Rectal smooth muscle tissue (tissue), 1 donor: ENCODE data around the gene CFAP206.

Source experiments
- H3K27ac ChIP-seq: one replicate; pipeline ENCODE4 v1.7.0; 2013; ENCODE audit warnings: low read depth, low read length, inconsistent platforms
- H3K27me3 ChIP-seq: one replicate; pipeline ENCODE4 v1.7.0; 2013; ENCODE audit warnings: low read length; ENCODE audit not compliant: control insufficient read depth, insufficient read depth
- H3K36me3 ChIP-seq: one replicate; pipeline ENCODE4 v1.7.0; 2013; ENCODE audit warnings: low read length; ENCODE audit not compliant: control insufficient read depth, insufficient read depth
- H3K4me1 ChIP-seq: one replicate; pipeline ENCODE4 v1.7.0; 2013; ENCODE audit warnings: low read length; ENCODE audit not compliant: control insufficient read depth, insufficient read depth
- H3K4me3 ChIP-seq: one replicate; pipeline ENCODE4 v1.7.0; 2013; ENCODE audit warnings: low read length
- H3K9ac ChIP-seq: one replicate; pipeline ENCODE4 v1.7.0; 2013; ENCODE audit warnings: low read length

CFAP206 gene

GRCh38 chr6:87407901-87408720 is at the start of gene CFAP206:
Gene CFAP206 (plus strand): TSS chr6:87407972. CDS start chr6:87409840, 1,868 bp downstream.
- peak within 1 kb of the TSS; percentile 72 for H3K27ac ChIP-seq
- H3K9ac ChIP-seq, result peak within 1 kb of the TSS; percentile 56

GRCh38 chr6:87364602-87365252 is 43.0 kb upstream of the CFAP206 start:
- Histone ChIP-seq H3K27ac (no peak overlapping the region), H3K4me1 (no peaks in the 10 kb centered on the region), H3K4me3 (no peak overlapping the region), H3K9ac (peak overlapping the region; percentile 21), H3K27me3 (no peaks in the 10 kb centered on the region), H3K36me3 (no peaks in the 10 kb centered on the region)

More at GRCh38 chr6:87407901-87408720, at the start of gene CFAP206:
- Histone ChIP-seq H3K36me3 (no peaks in the 10 kb centered on the region), H3K4me1 (peaks cover 2% of the 10 kb centered on the region), H3K27me3 (no peaks in the 10 kb centered on the region), H3K4me3 (peak within 1 kb of the TSS; percentile 95)

DNA sequence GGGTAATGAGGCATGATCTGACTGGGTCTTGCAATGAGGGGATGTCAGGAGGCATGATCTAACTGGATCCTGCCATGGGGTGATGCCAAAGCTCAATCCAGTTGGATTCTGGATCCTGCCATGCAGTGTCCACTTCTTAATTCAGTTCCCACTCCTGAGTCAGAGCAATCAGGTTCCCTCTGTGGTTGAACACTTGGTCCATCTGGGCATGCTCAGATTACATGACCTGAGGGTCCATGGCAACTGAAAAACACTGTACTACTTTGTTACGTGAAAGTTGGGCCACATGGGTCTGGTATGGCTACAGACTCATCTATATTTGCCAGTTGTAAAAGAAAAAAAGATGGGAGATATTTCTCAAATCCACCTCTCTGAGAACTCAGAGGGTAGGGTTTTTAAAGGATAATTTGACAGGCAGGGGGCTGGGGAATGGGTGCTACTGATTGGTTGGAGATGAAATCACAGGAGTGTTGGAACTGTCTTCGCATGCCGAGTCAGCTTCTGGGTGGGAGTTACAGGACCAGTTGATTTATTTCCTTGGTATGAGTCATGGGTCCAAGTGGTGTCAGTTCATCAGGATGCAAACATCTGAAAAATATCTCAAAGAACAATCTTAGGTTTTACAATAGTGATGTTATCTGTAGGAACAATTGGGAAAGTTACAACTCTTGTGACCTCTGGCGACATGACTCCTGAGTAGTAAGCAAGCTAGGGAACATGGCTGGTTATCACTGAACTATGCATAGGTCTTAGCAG is 41.5 kb upstream of the CFAP206 start:
- H3K27me3 ChIP-seq, result no peaks in the 10 kb centered on the region
- no peak overlapping the region for H3K9ac ChIP-seq
- no peak overlapping the region for H3K27ac ChIP-seq
- H3K4me1 ChIP-seq, result no peaks in the 10 kb centered on the region
- no peak overlapping the region for H3K4me3 ChIP-seq
- no peaks in the 10 kb centered on the region for H3K36me3 ChIP-seq

DNA sequence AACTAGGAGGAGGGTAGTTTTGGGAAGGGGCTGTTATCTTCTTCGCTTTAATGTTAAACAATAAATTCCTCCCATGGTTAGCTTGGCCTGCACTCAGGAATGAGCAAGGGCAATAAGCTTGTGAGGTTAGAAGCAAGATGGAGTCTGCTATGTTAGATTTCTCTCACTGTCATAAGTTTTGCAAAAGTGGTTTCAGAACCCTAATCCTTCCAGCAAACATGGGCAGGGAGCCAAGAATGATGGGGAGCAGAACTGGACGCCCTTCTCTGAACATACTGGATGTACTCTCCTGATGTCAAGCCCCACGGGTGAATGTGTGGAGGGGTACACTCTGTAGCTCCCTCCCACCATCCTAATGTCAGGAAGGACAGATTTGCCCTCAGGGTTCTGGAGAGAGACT is 40.9 kb upstream of the CFAP206 start:
- Histone ChIP-seq H3K4me3 (no peak overlapping the region), H3K27me3 (no peaks in the 10 kb centered on the region), H3K9ac (no peak overlapping the region), H3K36me3 (no peaks in the 10 kb centered on the region), H3K4me1 (no peaks in the 10 kb centered on the region), H3K27ac (no peak overlapping the region)

GRCh38 chr6:87373377-87373776 is 34.4 kb upstream of the CFAP206 start:
- H3K4me1 ChIP-seq, result no peaks in the 10 kb centered on the region
- no peaks in the 10 kb centered on the region for H3K36me3 ChIP-seq
- no peak overlapping the region for H3K9ac ChIP-seq

DNA sequence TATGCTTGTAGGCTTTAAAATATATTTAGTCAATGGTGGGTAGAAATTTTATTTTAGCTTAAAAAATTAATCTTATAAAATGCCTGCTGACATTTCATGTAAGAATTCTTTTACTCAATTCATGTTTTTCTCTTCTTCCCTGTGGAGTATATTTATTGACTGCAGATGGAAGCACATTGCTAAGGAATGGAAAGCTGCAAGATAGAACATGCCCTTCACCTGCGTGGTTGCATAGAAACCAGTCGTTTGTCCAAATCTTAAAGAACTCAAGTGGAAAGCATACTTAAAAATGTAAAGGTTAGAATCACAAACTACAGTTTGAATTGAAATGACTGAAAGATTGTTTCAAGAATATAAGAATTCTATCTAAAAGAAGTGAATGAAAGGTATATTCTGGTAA is 32.5 kb upstream of the CFAP206 start:
- Histone ChIP-seq H3K27ac (no peak overlapping the region), H3K27me3 (no peaks in the 10 kb centered on the region), H3K9ac (no peak overlapping the region), H3K36me3 (no peaks in the 10 kb centered on the region), H3K4me1 (no peaks in the 10 kb centered on the region), H3K4me3 (no peak overlapping the region)

More at GRCh38 chr6:87373377-87373776, 34.4 kb upstream of the CFAP206 start:
- Histone ChIP-seq H3K27me3 (no peaks in the 10 kb centered on the region), H3K27ac (no peak overlapping the region), H3K4me3 (no peak overlapping the region)

- H3K4me3 ChIP-seq, result no peak overlapping the region
- no peaks in the 10 kb centered on the region for H3K36me3 ChIP-seq
- H3K27ac ChIP-seq, result no peak overlapping the region
Observed at GRCh38 chr6:87376643-87377042, 31.1 kb upstream of the CFAP206 start.

GRCh38 chr6:87378947-87379346 is 28.8 kb upstream of the CFAP206 start:
- Histone ChIP-seq H3K36me3 (no peaks in the 10 kb centered on the region), H3K27ac (no peak overlapping the region), H3K27me3 (no peaks in the 10 kb centered on the region), H3K9ac (no peak overlapping the region), H3K4me1 (no peaks in the 10 kb centered on the region), H3K4me3 (no peak overlapping the region)

More at GRCh38 chr6:87376643-87377042, 31.1 kb upstream of the CFAP206 start:
- H3K27me3 ChIP-seq, result no peaks in the 10 kb centered on the region
- H3K9ac ChIP-seq, result no peak overlapping the region
- no peaks in the 10 kb centered on the region for H3K4me1 ChIP-seq

- Histone ChIP-seq H3K27me3 (no peaks in the 10 kb centered on the region), H3K27ac (no peak overlapping the region), H3K9ac (no peak overlapping the region), H3K36me3 (no peaks in the 10 kb centered on the region), H3K4me3 (no peak overlapping the region), H3K4me1 (no peaks in the 10 kb centered on the region)
Observed at GRCh38 chr6:87382861-87383260, 24.9 kb upstream of the CFAP206 start.

DNA sequence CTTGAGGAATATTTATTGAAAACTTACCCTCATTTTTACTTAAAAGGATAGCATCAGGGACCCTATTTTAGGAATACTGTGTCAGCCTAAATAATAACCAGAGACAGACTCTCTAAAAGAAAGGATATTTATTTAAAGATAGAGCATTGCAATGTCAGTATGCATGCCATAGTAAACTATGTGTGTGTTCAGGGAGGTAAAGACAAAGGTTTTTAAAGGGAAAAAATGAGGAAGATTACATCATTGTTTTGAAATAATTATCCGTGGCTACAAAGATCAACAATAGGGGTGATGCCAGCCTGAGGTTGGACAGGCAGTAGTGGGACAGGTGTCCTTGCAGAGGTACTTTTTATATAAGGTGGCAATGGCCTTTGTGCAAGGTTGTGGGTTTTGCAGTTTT is 23.7 kb upstream of the CFAP206 start:
- H3K9ac ChIP-seq, result no peak overlapping the region
- no peaks in the 10 kb centered on the region for H3K27me3 ChIP-seq
- no peaks in the 10 kb centered on the region for H3K36me3 ChIP-seq
- no peak overlapping the region for H3K27ac ChIP-seq
- no peaks in the 10 kb centered on the region for H3K4me1 ChIP-seq
- H3K4me3 ChIP-seq, result no peak overlapping the region

- H3K4me3 ChIP-seq, result no peak overlapping the region
- H3K27me3 ChIP-seq, result no peaks in the 10 kb centered on the region
Observed at GRCh38 chr6:87384449-87384848, 23.3 kb upstream of the CFAP206 start.

GRCh38 chr6:87391334-87391733 is 16.4 kb upstream of the CFAP206 start:
- Histone ChIP-seq H3K4me3 (no peak overlapping the region), H3K27ac (no peak overlapping the region), H3K9ac (no peak overlapping the region), H3K27me3 (no peaks in the 10 kb centered on the region), H3K36me3 (no peaks in the 10 kb centered on the region), H3K4me1 (no peaks in the 10 kb centered on the region)

More at GRCh38 chr6:87384449-87384848, 23.3 kb upstream of the CFAP206 start:
- Histone ChIP-seq H3K9ac (no peak overlapping the region), H3K36me3 (no peaks in the 10 kb centered on the region), H3K27ac (no peak overlapping the region), H3K4me1 (no peaks in the 10 kb centered on the region)
